HepG2 (cell line): ENCODE measurements around the gene ICE2.

Experiments
- EZH2 ChIP-seq: conservative IDR thresholded peaks from 2 replicates; pipeline ENCODE4 v1.6.1; 2012; ENCODE audit warnings: mild to moderate bottlenecking, low read depth, low read length, moderate library complexity
- ZNF512 ChIP-seq: sonication (generic); formaldehyde crosslinking; IDR thresholded peaks from 2 replicates; pipeline ENCODE4 v1.4.0; 2020; ENCODE audit warnings: mild to moderate bottlenecking, missing genetic modification reagents

GRCh38 chr15:60457985-60458384, 21.0 kb downstream of the ICE2 start:
- no peak for TF ChIP-seq ZNF512
- TF ChIP-seq EZH2 = no peak
